B cell (primary cell): Measurements from ENCODE around the gene EPB41L3.

Source experiments
- CTCF ChIP-seq: fragments of 200-600 bp; IDR thresholded peaks from one replicate; pipeline ENCODE4 v1.8.0; 2022; ENCODE audit warnings: antibody characterized with exemption, mild to moderate bottlenecking
- EZH2 ChIP-seq: IDR thresholded peaks from 2 replicates; pipeline ENCODE4 v1.6.1; 2012; ENCODE audit warnings: borderline replicate concordance, low read depth, mild to moderate bottlenecking, moderate library complexity, low read length; ENCODE audit not compliant: insufficient read depth, poor library complexity, severe bottlenecking

DNA sequence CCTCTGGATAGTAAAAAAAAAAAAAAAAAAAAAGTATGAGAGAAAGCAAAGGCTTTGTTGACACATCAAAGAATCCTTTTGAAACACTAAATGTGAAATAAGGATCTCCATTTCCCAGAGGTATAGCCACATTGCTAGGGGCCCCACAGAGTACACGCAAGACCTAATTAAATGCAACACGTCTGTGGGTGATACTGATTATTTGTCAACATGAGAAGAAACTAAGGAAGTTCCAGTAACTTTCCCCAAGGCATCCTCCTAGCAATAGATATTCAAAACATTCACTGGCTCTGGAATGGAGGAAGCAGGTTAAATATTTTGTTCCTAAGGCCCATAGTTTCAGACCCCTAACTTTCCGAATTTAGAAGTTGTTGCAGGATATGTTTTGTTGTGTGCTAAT lies 24.6 kb upstream of the EPB41L3 start:
- TF ChIP-seq CTCF (no peak), EZH2 (no peak)
